Glomerular visceral epithelial cell (primary cell): Measurements from ENCODE around the gene CBX1.
A peak's percentile ranks its signal among the peaks of the same experiment; 100 is the strongest.
"Not testable (repeated sequence)": the region's sequence is repeated elsewhere in the genome, so short reads cannot be mapped to it uniquely, and the experiment has no call there.

Experiments used
- DNase-seq: peaks from one replicate; pipeline ENCODE4 v3.0.0-alpha.2; 2016; ENCODE audit errors: extremely low spot score

The CBX1 gene

DNA sequence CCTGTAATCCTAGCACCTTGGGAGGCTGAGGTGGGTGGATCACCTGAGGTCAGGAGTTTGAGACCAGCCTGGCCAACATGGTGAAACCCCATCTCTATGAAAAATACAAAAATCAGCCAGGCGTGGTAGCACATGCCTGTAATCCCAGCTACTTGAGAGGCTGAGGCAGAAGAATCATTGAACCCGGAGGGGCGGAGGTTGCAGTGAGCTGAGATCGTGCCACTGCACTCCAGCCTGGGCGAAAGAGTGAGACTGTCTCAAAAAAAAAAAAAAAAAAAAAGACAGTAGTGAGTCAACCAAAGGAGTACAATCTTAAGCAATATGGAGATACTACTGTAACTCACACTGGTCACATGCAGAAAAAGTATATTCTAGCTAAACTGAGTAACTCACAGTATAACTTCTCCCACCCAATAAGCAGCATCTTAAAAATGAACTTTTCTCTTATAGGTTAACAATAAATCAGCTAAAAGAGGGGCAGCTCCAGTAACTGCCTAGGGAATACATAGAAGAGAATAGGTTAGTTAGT is 27.6 kb downstream of the CBX1 start:
- not testable (repeated sequence) for DNase-seq

DNA sequence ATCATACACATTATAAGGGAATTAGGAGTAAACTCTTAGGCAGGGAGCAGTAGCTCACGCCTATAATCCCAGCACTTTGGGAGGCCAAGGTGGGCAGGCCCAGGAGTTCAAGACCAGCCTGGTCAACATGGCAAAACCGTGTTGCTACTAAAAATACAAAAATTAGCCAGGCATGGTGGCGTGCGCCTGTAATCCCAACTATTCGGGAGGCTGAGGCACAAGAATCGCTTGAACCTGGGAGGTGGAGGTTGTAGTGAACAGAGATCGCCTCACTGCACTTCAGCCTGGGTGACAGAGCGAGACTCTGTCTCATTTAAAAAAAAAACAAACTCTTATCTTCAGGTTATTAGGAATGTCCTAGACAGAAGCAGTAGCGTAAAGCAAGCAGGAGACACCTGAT is 28.5 kb downstream of the CBX1 start:
- not testable (repeated sequence) for DNase-seq

DNA sequence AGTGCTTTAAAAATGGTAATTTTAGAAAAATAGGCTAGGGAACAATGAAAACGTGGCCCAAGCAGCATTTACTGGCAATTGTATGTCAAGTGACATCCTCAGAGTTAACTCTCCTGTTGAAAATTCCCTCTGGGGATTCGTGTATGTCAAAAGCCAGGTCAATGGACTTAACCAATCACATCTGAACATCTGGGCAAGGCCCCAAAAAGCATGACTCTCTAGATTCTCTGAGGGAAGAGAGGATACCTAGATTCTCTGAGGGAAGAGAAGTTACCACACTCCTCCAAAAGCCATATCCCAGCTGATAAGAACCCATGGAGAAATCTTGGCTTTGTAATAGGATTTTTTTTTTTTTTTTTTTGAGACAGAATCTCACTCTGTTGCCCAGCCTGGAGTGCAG is 29.6 kb downstream of the CBX1 start:
- no peak for DNase-seq

DNA sequence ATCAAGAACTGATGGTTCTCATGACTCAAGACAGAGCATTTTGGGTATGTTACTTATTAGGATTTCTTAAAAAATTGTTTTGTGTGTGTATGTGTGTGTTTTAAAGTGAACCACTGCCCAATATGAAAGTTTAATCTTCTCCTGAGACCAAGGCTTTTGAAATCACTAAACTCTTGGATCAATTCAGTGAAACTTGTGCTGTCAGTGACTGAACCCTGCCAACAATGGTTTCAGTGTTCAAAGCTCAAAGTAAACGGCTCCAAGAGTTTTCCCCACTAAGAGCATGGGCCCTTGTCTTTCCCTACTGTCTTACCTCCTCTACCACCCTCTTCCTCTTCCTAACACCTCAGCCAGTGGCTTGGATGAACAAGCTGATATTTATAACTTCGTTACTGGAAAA is 31.1 kb downstream of the CBX1 start:
- DNase-seq = no peak

DNA sequence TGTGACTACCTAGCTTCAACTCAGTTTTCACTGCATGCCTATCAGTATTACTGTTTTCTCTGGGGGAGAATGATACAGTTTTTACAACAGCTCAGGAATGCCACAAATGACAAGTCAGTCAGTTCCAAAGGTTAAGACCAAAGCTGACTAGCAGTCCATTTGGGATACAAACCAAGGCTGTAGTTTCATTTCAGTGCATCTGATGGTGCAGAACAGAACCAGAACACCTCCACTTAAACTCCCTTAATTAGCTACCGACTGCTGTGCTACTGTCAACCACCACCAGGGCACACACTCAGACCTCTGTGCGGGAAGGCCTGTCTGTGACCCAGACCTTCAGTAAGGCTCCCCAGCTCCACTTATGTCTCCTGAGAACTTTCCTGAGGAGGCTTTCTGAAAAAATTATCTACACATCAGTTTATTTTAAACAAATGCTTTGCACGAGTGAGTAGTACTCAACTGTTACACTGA is 32.8 kb downstream of the CBX1 start:
- peak; percentile 52 for DNase-seq

DNA sequence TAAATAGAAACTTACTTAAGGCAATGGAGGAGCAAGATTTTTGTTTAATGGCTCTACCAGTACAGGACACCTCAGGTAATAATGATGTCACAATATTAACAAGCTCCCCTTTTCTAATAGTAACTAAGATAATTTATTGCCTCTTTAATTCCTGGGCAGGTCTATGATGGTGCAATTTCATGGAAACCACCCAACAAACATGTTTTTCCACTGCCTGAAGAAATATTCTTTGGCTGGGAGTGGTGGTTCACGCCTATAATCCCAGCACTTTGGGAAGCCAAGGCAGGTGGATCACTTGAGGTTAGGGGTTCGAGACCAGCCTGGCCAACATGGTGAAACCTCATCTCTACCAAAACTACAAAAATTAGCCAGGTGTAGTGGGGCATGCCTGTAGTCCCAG is 33.5 kb downstream of the CBX1 start:
- DNase-seq = not testable (repeated sequence)

DNA sequence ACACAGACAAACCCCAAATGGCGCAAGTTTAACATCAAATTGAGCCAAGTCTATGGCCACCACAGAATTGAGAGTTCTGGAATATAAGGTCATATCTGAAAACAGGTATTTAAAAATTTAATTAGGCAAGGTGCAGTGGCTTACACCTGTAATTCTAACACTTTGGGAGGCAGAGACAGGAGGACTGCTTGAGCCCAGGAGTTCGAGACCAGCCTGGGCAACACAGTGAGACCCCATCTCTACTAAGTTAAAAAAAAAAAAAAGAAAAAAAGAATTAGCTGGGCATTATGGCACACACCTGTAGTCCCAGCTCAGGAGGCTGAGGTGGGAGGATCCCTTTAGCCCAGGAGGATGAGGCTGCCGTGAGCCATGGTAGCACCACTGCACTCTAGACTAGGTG is 34.0 kb downstream of the CBX1 start:
- no peak for DNase-seq

DNA sequence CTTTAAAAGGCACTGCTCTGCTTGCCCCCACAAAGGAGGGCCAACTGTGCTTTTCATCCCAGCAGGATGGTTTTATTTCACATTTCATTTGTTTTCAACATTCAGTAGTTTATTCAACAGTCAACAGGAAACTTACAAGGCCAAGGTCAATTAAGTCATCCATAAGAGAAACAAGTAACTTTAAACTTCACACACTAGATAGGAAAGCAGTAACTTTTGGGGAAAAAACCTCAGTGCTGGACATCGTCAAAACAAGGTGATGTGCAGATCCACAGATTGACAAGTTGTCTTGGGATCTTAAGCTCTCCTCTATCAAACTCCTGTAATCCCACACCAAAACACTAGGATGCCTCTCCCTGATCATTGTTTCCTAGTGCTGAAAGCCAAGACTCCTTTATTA is 34.6 kb downstream of the CBX1 start:
- DNase-seq = no peak

DNA sequence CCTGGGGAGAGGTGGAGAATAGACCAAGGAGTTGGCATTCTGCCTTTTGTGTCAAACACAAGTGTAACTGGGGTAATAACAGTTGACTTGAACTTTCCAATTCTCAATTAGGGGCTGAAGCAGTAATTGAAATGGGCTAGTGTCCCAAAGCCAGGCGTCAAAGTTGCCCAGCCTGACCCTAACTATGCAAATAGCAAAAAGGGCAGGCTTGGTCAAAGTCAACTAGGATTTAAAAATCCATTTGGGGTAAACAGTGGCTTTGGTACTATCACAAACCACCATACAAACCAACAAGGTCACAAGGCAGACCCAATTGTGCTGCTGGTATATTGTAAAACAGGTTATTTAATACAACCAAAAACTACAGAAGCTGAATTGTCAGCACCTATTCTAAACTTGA is 35.1 kb downstream of the CBX1 start:
- DNase-seq = no peak

DNA sequence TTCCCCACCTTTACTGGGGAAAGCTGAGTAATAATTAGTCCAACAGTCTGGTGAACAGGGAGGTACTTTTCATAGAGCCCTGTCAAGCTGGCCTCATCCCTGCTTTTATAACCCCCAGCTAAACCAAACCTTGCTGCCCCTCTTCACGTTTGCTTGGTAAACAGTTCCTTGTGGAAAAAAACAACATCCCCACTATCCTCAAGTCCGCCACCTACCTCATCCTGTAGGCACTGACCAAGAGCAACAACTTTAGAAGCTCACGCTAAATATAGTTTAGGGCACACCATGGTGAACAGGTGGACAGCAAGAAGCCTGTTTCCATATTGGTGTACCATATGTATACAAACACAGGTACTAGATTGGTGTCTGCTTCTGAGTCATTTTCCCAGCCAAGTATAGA is 36.6 kb downstream of the CBX1 start:
- no peak for DNase-seq

DNA sequence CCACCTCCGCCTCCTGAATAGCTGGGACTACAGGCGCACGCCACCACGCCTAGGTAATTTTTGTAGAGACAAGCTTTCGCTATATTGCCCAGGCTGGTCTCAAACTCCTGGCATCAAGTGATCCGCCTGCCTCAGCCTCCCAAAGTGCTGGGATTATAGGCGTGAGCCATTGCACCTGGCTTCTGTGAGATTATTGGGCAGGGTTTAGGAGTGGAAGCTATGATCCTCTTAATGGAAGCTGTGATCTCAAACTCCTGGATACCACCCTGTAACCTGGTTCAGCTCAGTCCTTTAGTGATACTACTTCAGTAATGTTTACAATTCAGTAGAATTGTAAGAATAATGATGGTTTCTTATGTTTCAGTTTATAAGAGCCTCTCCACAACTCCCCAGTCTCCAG is 39.0 kb downstream of the CBX1 start:
- DNase-seq = no peak

DNA sequence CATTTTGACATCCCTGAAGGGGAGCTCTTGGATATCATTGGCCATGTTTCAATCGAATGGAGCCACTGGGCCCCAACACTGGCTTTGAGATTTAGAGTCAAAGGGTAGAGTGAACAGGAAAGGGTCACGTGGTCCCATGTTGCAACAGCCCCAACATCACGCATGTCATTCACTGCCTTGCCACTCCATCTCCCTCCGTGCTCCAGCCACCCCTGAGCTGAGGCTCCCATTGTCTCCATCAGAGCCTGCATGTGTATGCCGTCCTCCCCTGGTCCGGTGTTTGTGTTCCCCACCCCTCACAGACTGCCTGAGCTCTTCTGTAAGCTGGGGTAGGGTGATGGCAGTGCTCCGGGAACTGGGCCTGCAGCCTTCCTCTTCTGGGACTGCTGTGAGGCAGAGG is 41.0 kb downstream of the CBX1 start:
- no peak for DNase-seq

DNA sequence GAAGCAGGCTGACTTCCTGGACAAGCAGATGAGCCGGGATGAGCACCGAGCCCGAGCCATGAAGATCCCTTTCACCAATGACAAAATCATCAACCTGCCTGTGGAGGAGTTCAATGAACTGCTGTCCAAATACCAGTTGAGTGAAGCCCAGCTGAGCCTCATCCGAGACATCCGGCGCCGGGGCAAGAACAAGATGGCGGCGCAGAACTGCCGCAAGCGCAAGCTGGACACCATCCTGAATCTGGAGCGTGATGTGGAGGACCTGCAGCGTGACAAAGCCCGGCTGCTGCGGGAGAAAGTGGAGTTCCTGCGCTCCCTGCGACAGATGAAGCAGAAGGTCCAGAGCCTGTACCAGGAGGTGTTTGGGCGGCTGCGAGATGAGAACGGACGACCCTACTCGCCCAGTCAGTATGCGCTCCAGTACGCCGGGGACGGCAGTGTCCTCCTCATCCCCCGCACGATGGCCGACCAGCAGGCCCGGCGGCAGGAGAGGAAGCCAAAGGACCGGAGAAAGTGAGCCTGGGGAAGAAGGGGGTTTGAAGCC is 42.1 kb downstream of the CBX1 start:
- no peak for DNase-seq

DNA sequence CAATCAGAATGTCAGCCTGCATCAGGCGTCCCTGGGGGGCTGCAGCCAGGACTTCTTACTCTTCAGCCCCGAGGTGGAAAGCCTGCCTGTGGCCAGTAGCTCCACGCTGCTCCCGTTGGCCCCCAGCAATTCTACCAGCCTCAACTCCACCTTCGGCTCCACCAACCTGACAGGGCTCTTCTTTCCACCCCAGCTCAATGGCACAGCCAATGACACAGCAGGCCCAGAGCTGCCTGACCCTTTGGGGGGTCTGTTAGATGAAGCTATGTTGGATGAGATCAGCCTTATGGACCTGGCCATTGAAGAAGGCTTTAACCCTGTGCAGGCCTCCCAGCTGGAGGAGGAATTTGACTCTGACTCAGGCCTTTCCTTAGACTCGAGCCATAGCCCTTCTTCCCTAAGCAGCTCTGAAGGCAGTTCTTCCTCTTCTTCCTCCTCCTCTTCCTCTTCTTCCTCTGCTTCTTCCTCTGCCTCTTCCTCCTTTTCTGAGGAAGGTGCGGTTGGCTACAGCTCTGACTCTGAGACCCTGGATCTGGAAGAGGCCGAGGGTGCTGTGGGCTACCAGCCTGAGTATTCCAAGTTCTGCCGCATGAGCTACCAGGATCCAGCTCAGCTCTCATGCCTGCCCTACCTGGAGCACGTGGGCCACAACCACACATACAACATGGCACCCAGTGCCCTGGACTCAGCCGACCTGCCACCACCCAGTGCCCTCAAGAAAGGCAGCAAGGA is 42.7 kb downstream of the CBX1 start:
- DNase-seq = no peak

DNA sequence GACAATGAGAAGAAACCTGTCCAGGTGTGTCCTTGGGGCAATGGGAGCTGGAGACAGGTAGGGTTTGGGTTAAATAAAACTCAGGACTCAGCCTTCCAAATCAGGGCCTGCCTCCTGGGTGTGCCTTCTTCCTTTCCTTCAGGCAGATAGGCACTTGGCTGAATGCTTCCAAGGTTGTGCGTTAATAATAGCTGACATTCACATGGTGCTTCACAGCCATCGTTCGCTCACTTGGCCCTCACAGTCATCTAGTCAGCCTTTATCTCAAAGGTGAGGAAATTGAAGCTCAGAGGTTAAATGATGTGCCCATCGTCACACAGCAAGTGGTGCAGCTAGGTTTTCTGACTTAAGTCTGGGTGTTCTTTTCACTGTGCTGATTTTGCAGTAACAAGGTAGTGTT is 43.7 kb downstream of the CBX1 start:
- no peak for DNase-seq

DNA sequence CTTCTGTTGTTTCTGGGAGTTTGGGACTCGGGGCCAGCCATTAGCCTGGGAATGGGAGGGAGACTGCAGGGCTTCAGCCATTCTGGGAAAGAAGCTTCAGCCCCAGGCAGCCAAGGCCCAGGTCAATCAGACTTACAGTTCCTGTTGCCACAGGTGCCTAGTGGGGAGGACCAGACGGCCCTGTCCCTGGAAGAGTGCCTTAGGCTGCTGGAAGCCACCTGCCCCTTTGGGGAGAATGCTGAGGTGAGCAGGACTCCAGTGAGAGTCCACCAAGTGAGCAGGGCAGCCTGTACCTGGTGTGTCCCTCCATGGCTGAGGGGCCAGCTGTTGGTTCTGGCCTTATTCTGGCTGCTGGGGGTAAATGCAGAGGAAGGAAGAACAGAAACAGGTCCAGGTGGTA is 44.4 kb downstream of the CBX1 start:
- no peak for DNase-seq

DNA sequence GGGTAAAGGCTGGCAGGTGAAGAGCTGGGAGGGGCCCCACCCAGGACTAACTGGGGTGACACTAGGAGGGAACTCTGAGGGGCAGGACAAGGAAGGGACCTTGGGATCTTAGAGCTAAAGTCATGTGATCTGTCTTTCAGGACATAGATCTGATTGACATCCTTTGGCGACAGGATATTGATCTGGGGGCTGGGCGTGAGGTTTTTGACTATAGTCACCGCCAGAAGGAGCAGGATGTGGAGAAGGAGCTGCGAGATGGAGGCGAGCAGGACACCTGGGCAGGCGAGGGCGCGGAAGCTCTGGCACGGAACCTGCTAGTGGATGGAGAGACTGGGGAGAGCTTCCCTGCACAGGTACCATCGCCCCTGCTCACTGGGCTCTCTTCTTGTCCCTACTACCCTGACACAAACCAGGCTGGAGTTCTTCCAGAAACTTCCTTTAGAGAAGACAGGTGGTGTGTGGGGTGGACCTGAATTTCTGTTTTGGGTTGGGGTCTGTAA is 45.0 kb downstream of the CBX1 start:
- no peak for DNase-seq

DNA sequence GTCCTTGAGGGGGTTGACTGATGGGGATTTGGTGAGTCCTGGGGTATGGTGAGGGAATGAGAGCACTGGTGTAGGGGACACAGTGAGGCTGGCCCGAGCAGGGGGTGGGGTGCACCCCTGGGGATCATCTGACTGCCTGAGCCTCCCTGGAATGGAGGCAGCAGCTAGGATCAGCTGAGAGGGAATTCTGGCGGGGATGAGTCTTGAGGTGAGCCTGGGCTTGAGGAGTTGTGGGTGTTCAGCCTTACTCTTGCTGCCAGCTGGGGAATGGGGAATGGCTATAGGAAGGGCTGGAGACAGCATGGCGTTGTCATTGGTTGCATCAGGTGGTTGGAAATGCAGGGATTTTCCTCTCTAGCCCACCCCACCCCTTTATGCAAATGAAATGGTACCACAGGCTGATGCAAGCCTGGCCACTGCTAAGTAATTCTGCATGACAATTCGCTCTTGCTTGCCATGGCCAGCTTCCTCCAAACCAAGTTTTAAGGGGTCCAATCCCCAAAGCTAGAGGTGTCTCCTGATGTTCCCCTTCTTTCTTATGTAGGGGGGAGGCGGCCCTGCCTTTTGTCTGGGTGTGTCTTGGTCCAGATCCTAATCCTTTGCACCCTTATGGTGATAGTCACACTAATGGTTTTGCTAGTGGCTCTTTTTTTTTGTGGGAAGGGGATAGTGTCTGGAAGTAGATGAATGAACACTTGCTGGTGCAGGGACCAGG is 45.6 kb downstream of the CBX1 start:
- peak; percentile 82 for DNase-seq

DNA sequence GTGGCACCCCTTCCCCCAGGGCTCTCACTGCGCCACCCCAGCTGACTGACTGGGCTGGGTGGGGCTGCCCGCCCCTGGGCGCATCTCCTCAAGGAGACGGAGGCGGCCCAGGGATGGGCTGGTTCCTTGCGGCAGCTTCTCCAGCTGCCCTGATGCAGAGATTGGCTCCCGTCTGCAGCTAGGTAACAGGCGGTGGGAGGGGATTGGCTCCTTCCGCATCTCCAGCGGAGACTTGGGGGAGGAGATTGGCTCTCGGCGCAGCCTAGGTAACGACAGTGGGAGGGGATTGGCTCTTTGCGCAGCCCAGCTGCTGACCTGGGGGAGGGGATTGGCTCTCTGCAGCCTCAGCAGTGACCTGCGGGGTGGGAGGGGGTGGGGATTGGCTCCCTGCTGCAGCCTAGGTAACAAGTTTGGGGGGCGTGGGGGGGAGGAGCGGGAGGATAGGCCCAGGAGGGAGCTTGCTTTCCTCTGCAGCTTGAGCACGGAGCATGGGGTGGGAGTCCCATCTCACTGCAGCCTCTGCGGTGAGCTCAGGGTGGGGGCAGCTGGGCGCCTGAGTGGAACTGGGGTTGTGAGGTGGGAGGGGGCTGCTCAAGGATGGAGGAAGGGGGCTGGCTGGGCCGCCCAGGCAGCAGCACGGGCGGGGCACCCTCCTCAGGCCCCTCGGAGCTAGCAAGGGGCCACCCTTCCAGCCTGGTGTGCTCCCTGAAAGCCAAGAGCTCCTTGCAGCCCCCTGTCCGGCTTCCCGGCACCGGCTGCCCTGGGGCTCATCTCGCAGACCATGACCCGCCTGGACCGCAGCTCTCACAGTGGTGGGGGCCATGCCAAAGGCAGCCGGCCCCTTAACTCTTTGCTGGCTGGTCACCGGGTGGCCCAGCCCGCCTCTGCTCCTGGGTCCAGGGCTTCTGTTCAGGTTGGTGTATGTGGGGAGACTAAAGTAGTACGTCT is 46.8 kb downstream of the CBX1 start:
- DNase-seq = peak; percentile 41

DNA sequence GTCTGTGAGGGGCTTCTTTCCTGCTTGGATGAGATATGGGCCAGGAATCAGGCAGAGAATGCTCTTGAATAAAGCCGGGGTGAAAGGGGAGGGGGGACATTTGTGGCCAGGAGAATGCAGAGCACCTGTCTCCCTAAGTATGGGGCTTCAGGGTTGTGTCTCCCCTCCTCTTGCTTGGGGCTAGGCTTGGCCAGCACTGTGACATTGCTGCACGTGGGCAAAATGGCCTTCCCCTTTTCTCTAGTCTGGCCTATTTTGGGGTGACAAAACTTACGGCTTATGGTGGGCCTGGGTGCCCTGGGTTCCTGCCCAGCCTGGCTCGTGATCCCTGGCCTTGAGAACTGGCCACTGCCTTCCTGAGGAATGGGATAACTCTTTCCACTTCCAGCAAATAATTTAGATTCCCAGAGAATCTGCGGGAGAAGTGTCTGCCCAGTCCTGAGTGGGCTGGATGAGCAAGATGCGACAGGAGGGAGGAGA is 47.5 kb downstream of the CBX1 start:
- DNase-seq = no peak

DNA sequence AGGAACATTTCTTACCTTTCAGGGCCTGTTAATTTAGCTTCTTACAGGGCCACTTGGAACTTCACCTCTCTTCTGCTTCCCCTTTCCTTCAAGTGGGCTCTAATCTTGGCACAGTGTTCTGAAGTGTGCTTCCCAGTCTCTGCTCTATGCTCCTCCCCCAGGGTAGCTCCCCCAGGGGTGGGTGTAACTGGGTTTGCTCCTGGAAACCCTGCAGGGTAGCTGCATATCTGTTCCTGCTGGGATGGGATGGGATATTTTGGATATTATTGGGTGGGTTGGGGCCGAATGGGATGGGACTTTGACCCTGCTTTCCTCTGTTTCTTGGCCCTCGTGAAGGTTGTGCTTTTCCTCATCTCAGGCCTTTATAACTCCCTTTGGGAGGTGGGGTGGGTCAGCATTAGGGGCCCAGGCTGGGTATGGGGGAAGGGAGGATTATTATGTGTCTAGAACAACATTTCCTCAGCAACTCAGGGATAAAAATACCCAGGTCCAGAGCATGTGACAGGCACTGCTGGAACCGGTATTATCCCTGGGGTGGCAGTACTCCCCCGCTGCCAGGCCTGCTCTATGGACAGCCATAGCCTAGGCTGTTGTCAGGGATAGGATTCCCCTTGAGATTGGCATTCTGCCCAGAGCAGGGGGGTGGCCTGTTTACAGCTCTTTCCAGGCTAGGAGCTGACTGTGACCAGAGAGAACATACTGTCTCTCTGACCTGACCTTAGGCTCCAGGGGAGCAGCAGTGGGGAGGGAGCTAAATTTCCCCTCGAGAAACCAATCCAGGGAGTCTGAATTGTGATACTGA is 48.1 kb downstream of the CBX1 start:
- DNase-seq = peak; percentile 51
